OCI-LY7 (cell line): ENCODE data around the gene SUV39H1. TPM values are rescaled to one million over a fixed set of nuclear protein-coding genes. Genes with fewer than 3 reads are reported as not detected.

Source experiments
- BruUV-seq: library from RNA; stranded (reverse); fragments of 400-500 nt; replicated peaks from 2 replicates; lab custom pipeline; 2021; lab: Mats Ljungman, UMichigan
- CTCF ChIA-PET: fragments of 300-600 bp; sonication (Branson Sonifier 250); formaldehyde crosslinking; loops from one replicate; lab custom pipeline; 2022; ENCODE audit warnings: antibody characterized with exemption; ENCODE audit not compliant: unreplicated experiment; lab: Charles Lee
- POLR2A ChIA-PET: fragments of 300-600 bp; sonication (Branson Sonifier 250); formaldehyde crosslinking; loops from one replicate; lab custom pipeline; 2022; ENCODE audit warnings: antibody characterized with exemption; lab: Charles Lee
- DNase-seq: peaks from one replicate; pipeline ENCODE4 v3.0.0-alpha.2; 2015; ENCODE audit warnings: low spot score
- H2AFZ ChIP-seq: fragments of 200-600 bp; sonication (generic), shearing (Covaris generic); 2 replicates; pipeline ENCODE4 v1.6.1; 2014; ENCODE audit warnings: mild to moderate bottlenecking, antibody characterized with exemption, low read length, moderate library complexity
- H3K27ac ChIP-seq: fragments of 200-600 bp; sonication (generic); 2 replicates; pipeline ENCODE4 v1.5.1; 2014; ENCODE audit warnings: mixed run types, low read depth, mild to moderate bottlenecking, moderate library complexity, low read length, inconsistent platforms; ENCODE audit not compliant: poor library complexity, severe bottlenecking
- H3K36me3 ChIP-seq: fragments of 200-600 bp; sonication (generic); 2 replicates; pipeline ENCODE4 v1.6.1; 2014; ENCODE audit warnings: mild to moderate bottlenecking, antibody characterized with exemption, low read length, moderate library complexity, mixed read lengths; ENCODE audit not compliant: insufficient read depth
- H3K4me1 ChIP-seq: fragments of 200-600 bp; sonication (generic); 2 replicates; pipeline ENCODE4 v1.5.1; 2014; ENCODE audit warnings: mild to moderate bottlenecking, low read length; ENCODE audit not compliant: insufficient read depth, poor library complexity, severe bottlenecking
- H3K4me2 ChIP-seq: fragments of 200-600 bp; sonication (generic); 2 replicates; pipeline ENCODE4 v1.6.1; 2014; ENCODE audit warnings: mild to moderate bottlenecking, low read length
- H3K4me3 ChIP-seq: fragments of 200-600 bp; sonication (generic); 2 replicates; pipeline ENCODE4 v1.5.1; 2014; ENCODE audit warnings: mild to moderate bottlenecking, low read depth, low read length; ENCODE audit not compliant: poor library complexity, severe bottlenecking
- H3K79me2 ChIP-seq: fragments of 200-600 bp; sonication (generic); 2 replicates; pipeline ENCODE4 v1.6.1; 2016; ENCODE audit warnings: low read depth, mild to moderate bottlenecking, low read length, moderate library complexity, mixed read lengths; ENCODE audit not compliant: insufficient read depth
- H3K9me2 ChIP-seq: fragments of 200-600 bp; sonication (generic); 2 replicates; pipeline ENCODE4 v1.6.1; 2016; ENCODE audit warnings: mild to moderate bottlenecking, low read length, mixed read lengths; ENCODE audit not compliant: insufficient read depth
- H3K9me3 ChIP-seq: fragments of 200-600 bp; sonication (generic); 2 replicates; pipeline ENCODE4 v1.6.1; 2014; ENCODE audit warnings: mild to moderate bottlenecking, mixed run types, low read length, mixed read lengths
- H4K20me1 ChIP-seq: fragments of 200-600 bp; sonication (generic); 2 replicates; pipeline ENCODE4 v1.6.1; 2014; ENCODE audit warnings: mild to moderate bottlenecking, antibody characterized with exemption, low read length, moderate library complexity, mixed read lengths; ENCODE audit not compliant: insufficient read depth
- EZH2phosphoT487 ChIP-seq: fragments of 200-600 bp; sonication (generic); IDR thresholded peaks from 2 replicates; pipeline ENCODE4 v1.6.1; 2018; ENCODE audit warnings: low read depth, borderline replicate concordance, mild to moderate bottlenecking, mixed run types, antibody characterized with exemption, low read length, moderate library complexity, mixed read lengths
- intact Hi-C: fragments of 100-400 bp; cut with micrococcal nuclease; formaldehyde crosslinking; loops from one replicate; pipeline ENCODE4 v1.10.0; 2022; ENCODE audit not compliant: unreplicated experiment
- total RNA-seq, 2 experiments: library from RNA; depleted of rRNA in 1 of 2; stranded (reverse); fragments of >200 nt in 1 of 2; shearing (Covaris generic) in 1 of 2; gene quantifications; 2 replicates each; pipeline ENCODE4 v1.2.3, GENCODE V29; 2014 to 2022
- TF ChIP-seq, protein P1 (sequence below): fragments of 200-600 bp; sonication (generic); conservative IDR thresholded peaks from 2 replicates; pipeline ENCODE4 v1.5.1; 2014; ENCODE audit warnings: mild to moderate bottlenecking, antibody characterized with exemption, low read length, moderate library complexity, mixed read lengths

Gene SUV39H1
- total RNA-seq, 2 experiments from 2014 or later, result 27.0 to 34.2 TPM

- TF ChIP-seq, protein P1, sequence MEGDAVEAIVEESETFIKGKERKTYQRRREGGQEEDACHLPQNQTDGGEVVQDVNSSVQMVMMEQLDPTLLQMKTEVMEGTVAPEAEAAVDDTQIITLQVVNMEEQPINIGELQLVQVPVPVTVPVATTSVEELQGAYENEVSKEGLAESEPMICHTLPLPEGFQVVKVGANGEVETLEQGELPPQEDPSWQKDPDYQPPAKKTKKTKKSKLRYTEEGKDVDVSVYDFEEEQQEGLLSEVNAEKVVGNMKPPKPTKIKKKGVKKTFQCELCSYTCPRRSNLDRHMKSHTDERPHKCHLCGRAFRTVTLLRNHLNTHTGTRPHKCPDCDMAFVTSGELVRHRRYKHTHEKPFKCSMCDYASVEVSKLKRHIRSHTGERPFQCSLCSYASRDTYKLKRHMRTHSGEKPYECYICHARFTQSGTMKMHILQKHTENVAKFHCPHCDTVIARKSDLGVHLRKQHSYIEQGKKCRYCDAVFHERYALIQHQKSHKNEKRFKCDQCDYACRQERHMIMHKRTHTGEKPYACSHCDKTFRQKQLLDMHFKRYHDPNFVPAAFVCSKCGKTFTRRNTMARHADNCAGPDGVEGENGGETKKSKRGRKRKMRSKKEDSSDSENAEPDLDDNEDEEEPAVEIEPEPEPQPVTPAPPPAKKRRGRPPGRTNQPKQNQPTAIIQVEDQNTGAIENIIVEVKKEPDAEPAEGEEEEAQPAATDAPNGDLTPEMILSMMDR, result no peak
- no peak for TF ChIP-seq EZH2phosphoT487
- no TSS peak for BruUV-seq
- H3K9me3 ChIP-seq, result no peaks in the 10 kb centered on the region
- intact Hi-C loops, result loop anchor here (1.0 to 2.0 kb wide), 3 partner anchors 14 to 48 kb away; partner anchors contain the start of gene WAS
- H3K4me1 ChIP-seq, result peaks cover 20% of the 10 kb centered on the region
- H3K4me2 ChIP-seq, result peak overlapping the region; percentile 93
- peaks cover 25% of the 10 kb centered on the region for H3K79me2 ChIP-seq
- H4K20me1 ChIP-seq, result no peaks in the 10 kb centered on the region
- H2AFZ ChIP-seq, result no peak overlapping the region; the same call in 1 of the 2 replicates
- no peaks in the 10 kb centered on the region for H3K9me2 ChIP-seq
- peak; percentile 64 for DNase-seq
- H3K4me3 ChIP-seq, result peak overlapping the region; percentile 98
- peak overlapping the region; percentile 75 for H3K27ac ChIP-seq
- H3K36me3 ChIP-seq, result peaks cover 38% of the 10 kb centered on the region
- CTCF ChIA-PET, result no interaction called here
- POLR2A ChIA-PET, result interaction anchor here (0.6 to 1.0 kb wide), 2 partner anchors 25 to 541 kb away, joined by 3 to 4 read pairs; no protein-coding TSS in a partner anchor
Measured at GRCh38 chrX:48696909-48697727, 584 bp downstream of the SUV39H1 start.

GRCh38 chrX:48698306-48698705, 1.8 kb downstream of the SUV39H1 start:
- no TSS peak for BruUV-seq
- Histone ChIP-seq H3K4me1 (peaks cover 21% of the 10 kb centered on the region), H3K4me3 (no peak overlapping the region), H3K9me2 (no peaks in the 10 kb centered on the region), H2AFZ (no peak overlapping the region), H3K79me2 (peaks cover 33% of the 10 kb centered on the region), H3K4me2 (peak overlapping the region; percentile 93), H3K27ac (no peak overlapping the region), H3K36me3 (peaks cover 50% of the 10 kb centered on the region), H3K9me3 (no peaks in the 10 kb centered on the region), H4K20me1 (no peaks in the 10 kb centered on the region)
- TF ChIP-seq EZH2phosphoT487, result no peak
- TF ChIP-seq, protein P1, result no peak
- ChIA-PET POLR2A (interaction anchor here (1.0 kb wide), 1 partner anchor 26 kb away, joined by 3 read pairs; no protein-coding TSS in a partner anchor), CTCF (no interaction called here)
- DNase-seq, result no peak
- intact Hi-C loops, result no loop called here

DNA sequence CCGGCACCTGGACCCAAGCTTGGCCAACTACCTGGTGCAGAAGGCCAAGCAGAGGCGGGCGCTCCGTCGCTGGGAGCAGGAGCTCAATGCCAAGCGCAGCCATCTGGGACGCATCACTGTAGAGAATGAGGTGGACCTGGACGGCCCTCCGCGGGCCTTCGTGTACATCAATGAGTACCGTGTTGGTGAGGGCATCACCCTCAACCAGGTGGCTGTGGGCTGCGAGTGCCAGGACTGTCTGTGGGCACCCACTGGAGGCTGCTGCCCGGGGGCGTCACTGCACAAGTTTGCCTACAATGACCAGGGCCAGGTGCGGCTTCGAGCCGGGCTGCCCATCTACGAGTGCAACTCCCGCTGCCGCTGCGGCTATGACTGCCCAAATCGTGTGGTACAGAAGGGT, 3.7 kb downstream of the SUV39H1 start:
- H3K36me3 ChIP-seq, result peaks cover 67% of the 10 kb centered on the region
- POLR2A ChIA-PET, result no interaction called here
- H3K27ac ChIP-seq, result no peak overlapping the region
- intact Hi-C loops, result no loop called here
- H3K79me2 ChIP-seq, result peaks cover 39% of the 10 kb centered on the region
- H3K4me3 ChIP-seq, result no peak overlapping the region
- no TSS peak for BruUV-seq
- DNase-seq, result no peak
- TF ChIP-seq EZH2phosphoT487, result no peak
- TF ChIP-seq, protein P1, result no peak
- no peaks in the 10 kb centered on the region for H3K9me3 ChIP-seq
- no peaks in the 10 kb centered on the region for H4K20me1 ChIP-seq
- H3K4me1 ChIP-seq, result peaks cover 21% of the 10 kb centered on the region
- H3K9me2 ChIP-seq, result no peaks in the 10 kb centered on the region
- H3K4me2 ChIP-seq, result no peak overlapping the region
- no peak overlapping the region for H2AFZ ChIP-seq
- CTCF ChIA-PET, result no interaction called here
